Measurements from ENCODE around the gene SPG21.

The SPG21 gene

DNA sequence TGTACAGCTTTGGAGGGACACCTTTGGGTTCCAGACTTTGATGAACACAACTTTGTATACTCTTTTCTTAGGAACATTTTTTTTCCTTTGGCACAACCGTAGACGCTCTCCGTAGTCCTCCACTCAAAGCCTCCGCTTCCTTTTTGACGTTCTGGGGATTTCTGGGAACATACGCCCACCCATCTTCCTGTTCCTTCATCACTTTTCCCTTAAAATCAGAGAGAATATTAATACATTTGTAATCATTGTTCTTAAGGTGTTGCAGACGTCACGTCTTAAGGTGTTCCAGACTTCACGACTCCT, 405 bp upstream of the SPG21 start:
- Histone ChIP-seq H3K79me2 (ENCODE audit: control insufficient read depth, low read length) (peaks cover 26% of the 10 kb centered on the region), H3K27ac (ENCODE audit: low read depth, low read length) (peak overlapping the region; percentile 35), H4K20me1 (ENCODE audit: control insufficient read depth, insufficient read depth, low read depth, low read length) (no peaks in the 10 kb centered on the region), H3K4me1 (ENCODE audit: control insufficient read depth, low read length) (peaks cover 33% of the 10 kb centered on the region), H3K27me3 (ENCODE audit: control insufficient read depth, low read length) (no peaks in the 10 kb centered on the region), H3K4me2 (ENCODE audit: low read length) (peak overlapping the region; percentile 87), H3K4me3 (ENCODE audit: low read length) (peak overlapping the region; percentile 92), H3K36me3 (ENCODE audit: control insufficient read depth, low read length) (peaks cover 6% of the 10 kb centered on the region), H3F3A (ENCODE audit: control insufficient read depth, insufficient read depth) (peaks cover 7% of the 10 kb centered on the region; the same call in 1 of the 2 replicates), H3K9me3 (ENCODE audit: control insufficient read depth, insufficient read depth, low read length) (no peaks in the 10 kb centered on the region), H3K9me2 (replicated peaks; ENCODE audit: control insufficient read depth, low read length) (no peaks in the 10 kb centered on the region)
- no peak for TF ChIP-seq EZH2phosphoT487 (IDR thresholded peaks at IDR 0.05; ENCODE audit: borderline replicate concordance, low read length)
- TF ChIP-seq, protein P1, sequence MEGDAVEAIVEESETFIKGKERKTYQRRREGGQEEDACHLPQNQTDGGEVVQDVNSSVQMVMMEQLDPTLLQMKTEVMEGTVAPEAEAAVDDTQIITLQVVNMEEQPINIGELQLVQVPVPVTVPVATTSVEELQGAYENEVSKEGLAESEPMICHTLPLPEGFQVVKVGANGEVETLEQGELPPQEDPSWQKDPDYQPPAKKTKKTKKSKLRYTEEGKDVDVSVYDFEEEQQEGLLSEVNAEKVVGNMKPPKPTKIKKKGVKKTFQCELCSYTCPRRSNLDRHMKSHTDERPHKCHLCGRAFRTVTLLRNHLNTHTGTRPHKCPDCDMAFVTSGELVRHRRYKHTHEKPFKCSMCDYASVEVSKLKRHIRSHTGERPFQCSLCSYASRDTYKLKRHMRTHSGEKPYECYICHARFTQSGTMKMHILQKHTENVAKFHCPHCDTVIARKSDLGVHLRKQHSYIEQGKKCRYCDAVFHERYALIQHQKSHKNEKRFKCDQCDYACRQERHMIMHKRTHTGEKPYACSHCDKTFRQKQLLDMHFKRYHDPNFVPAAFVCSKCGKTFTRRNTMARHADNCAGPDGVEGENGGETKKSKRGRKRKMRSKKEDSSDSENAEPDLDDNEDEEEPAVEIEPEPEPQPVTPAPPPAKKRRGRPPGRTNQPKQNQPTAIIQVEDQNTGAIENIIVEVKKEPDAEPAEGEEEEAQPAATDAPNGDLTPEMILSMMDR (IDR thresholded peaks at IDR 0.05; ENCODE audit: low read depth, low read length, poor library complexity, severe bottlenecking): no peak

DNA sequence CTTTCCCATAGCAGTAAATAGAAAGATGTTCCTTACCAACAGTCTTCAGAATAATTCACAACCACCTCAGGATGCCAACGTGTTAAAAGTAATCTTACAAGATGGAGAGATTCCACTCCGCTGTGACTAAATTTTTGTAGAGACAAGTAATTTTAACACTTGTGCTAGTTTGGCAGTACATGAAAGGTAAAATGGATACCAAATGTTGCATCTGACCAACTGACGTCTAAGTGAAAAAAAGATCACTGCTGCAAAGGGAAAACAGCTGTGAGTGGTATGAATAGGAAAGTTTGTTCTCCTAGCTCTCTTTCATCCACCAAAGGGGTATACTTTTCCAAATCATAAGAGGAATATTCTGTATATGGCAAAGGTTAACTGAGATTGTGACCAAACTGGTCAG, 2.6 kb downstream of the SPG21 start:
- peaks cover 44% of the 10 kb centered on the region for H3K4me1 ChIP-seq (ENCODE audit: control insufficient read depth, low read length)
- H3K79me2 ChIP-seq (ENCODE audit: control insufficient read depth, low read length): peaks cover 29% of the 10 kb centered on the region
- peak overlapping the region; percentile 10; the same call in 1 of the 2 replicates for H3K4me2 ChIP-seq (ENCODE audit: low read length)
- H3K36me3 ChIP-seq (ENCODE audit: control insufficient read depth, low read length): peaks cover 12% of the 10 kb centered on the region
- H3K9me3 ChIP-seq (ENCODE audit: control insufficient read depth, insufficient read depth, low read length): no peaks in the 10 kb centered on the region
- H3K4me3 ChIP-seq (ENCODE audit: low read length): no peak overlapping the region
- peaks cover 5% of the 10 kb centered on the region; the same call in 1 of the 2 replicates for H3F3A ChIP-seq (ENCODE audit: control insufficient read depth, insufficient read depth)
- H3K27me3 ChIP-seq (ENCODE audit: control insufficient read depth, low read length): no peaks in the 10 kb centered on the region
- H3K27ac ChIP-seq (ENCODE audit: low read depth, low read length): no peak overlapping the region
- no peaks in the 10 kb centered on the region for H3K9me2 ChIP-seq (replicated peaks; ENCODE audit: control insufficient read depth, low read length)
- TF ChIP-seq EZH2phosphoT487 (IDR thresholded peaks at IDR 0.05; ENCODE audit: borderline replicate concordance, low read length): no peak
- TF ChIP-seq, protein P1 (IDR thresholded peaks at IDR 0.05; ENCODE audit: low read depth, low read length, poor library complexity, severe bottlenecking): no peak
- H4K20me1 ChIP-seq (ENCODE audit: control insufficient read depth, insufficient read depth, low read depth, low read length): no peaks in the 10 kb centered on the region

DNA sequence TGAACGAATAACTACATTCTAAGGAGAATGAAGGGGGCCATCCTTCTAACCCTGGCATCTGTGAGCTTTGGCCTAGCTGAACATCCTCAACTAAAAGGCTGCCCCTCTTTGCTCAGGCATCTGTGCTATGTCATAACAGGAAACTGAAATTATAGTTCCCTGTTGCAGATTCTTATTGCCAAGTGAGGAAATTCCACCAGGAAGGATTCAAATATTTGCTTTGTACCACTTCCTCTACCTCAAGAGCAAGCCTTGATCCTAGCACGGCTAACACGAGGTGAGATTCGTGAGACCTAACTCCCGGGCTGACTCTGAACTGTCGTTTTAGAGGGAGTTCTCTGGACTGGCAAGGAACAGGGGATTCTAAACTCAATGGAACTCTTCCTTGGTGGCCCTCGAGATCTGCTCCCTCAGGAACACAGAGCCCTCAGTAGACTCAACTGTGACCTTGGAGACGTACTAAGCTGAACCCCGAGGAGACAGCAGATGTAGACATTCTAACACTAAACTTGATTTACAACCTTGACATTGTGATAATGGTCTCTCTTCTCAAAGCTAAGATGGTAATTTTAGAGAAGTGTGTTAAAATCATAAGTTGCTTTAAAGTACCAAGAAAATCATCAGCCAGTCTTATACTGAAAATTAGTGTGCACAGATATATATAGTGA, 4.2 kb downstream of the SPG21 start:
- Histone ChIP-seq H3K27ac (ENCODE audit: low read depth, low read length) (no peak overlapping the region), H3F3A (ENCODE audit: control insufficient read depth, insufficient read depth) (peaks cover 5% of the 10 kb centered on the region; the same call in 1 of the 2 replicates), H3K4me3 (ENCODE audit: low read length) (no peak overlapping the region), H3K79me2 (ENCODE audit: control insufficient read depth, low read length) (peaks cover 29% of the 10 kb centered on the region), H3K36me3 (ENCODE audit: control insufficient read depth, low read length) (peaks cover 12% of the 10 kb centered on the region), H3K4me1 (ENCODE audit: control insufficient read depth, low read length) (peaks cover 41% of the 10 kb centered on the region), H3K9me3 (ENCODE audit: control insufficient read depth, insufficient read depth, low read length) (no peaks in the 10 kb centered on the region), H3K9me2 (replicated peaks; ENCODE audit: control insufficient read depth, low read length) (no peaks in the 10 kb centered on the region), H3K4me2 (ENCODE audit: low read length) (peak overlapping the region; percentile 12), H3K27me3 (ENCODE audit: control insufficient read depth, low read length) (no peaks in the 10 kb centered on the region), H4K20me1 (ENCODE audit: control insufficient read depth, insufficient read depth, low read depth, low read length) (no peaks in the 10 kb centered on the region)
- no peak for TF ChIP-seq EZH2phosphoT487 (IDR thresholded peaks at IDR 0.05; ENCODE audit: borderline replicate concordance, low read length)
- TF ChIP-seq, protein P1 (IDR thresholded peaks at IDR 0.05; ENCODE audit: low read depth, low read length, poor library complexity, severe bottlenecking): no peak

All from DOHH2 (cell line).